Activated CD8-positive, alpha-beta memory T cell treated with anti-CD3 and anti-CD28 coated beads for 36 hours (primary cell): ENCODE measurements around the gene XPO5. TPM values are rescaled to one million over a fixed set of nuclear protein-coding genes. Genes with fewer than 3 reads are reported as not detected.
"Not testable (repeated sequence)": the region's sequence is repeated elsewhere in the genome, so short reads cannot be mapped to it uniquely, and the experiment has no call there.

Experiments
- CTCF ChIA-PET: fragments of 350-600 bp; sonication (Branson Sonifier 250); formaldehyde crosslinking; loops from one replicate; lab custom pipeline; 2021; ENCODE audit warnings: antibody characterized with exemption; lab: Charles Lee
- POLR2A ChIA-PET: fragments of 350-600 bp; sonication (Branson Sonifier 250); formaldehyde crosslinking; loops from one replicate; lab custom pipeline; 2021; ENCODE audit warnings: antibody characterized with exemption; lab: Charles Lee
- total RNA-seq, 2 experiments: library from RNA; stranded (reverse); gene quantifications; one replicate each; pipeline ENCODE4 v1.2.3, GENCODE V29; 2021

The XPO5 gene
- total RNA-seq, 2 experiments from 2014 or later, result 122 to 126 TPM

- CTCF ChIA-PET, result interaction anchor here (0.6 kb wide), 1 partner anchor 84 kb away, joined by 3 read pairs; the partner anchor contains the start of gene YIPF3
Observed at GRCh38 chr6:43600595-43600994, 24.8 kb upstream of the XPO5 start.

GRCh38 chr6:43593938-43594337 lies 18.1 kb upstream of the XPO5 start:
- ChIA-PET CTCF (no interaction called here), POLR2A (no interaction called here)

More at GRCh38 chr6:43600595-43600994, 24.8 kb upstream of the XPO5 start:
- POLR2A ChIA-PET, result no interaction called here

- POLR2A ChIA-PET, result interaction anchor here (0.7 kb wide), 1 partner anchor 657 kb away, joined by 3 read pairs; the partner anchor contains the start of gene HSP90AB1
- CTCF ChIA-PET, result not testable (repeated sequence)
Observed at GRCh38 chr6:43589564-43589963, 13.7 kb upstream of the XPO5 start.

GRCh38 chr6:43588194-43588593 lies 12.4 kb upstream of the XPO5 start:
- CTCF ChIA-PET, result no interaction called here
- POLR2A ChIA-PET, result no interaction called here

GRCh38 chr6:43584892-43585570 lies 9.2 kb upstream of the XPO5 start:
- POLR2A ChIA-PET, result interaction anchor here (1.1 kb wide), 1 partner anchor 31 kb away, joined by 6 read pairs; no protein-coding TSS in a partner anchor
- CTCF ChIA-PET, result interaction anchor here (1.5 kb wide), 1 partner anchor 30 kb away, joined by 3 read pairs; no protein-coding TSS in a partner anchor

GRCh38 chr6:43582911-43583310 lies 7.1 kb upstream of the XPO5 start:
- ChIA-PET POLR2A (interaction anchor here (0.6 kb wide), 1 partner anchor 45 kb away, joined by 3 read pairs; no protein-coding TSS in a partner anchor), CTCF (no interaction called here)

GRCh38 chr6:43579171-43579570 lies 3.3 kb upstream of the XPO5 start:
- POLR2A ChIA-PET, result no interaction called here
- CTCF ChIA-PET, result no interaction called here

- CTCF ChIA-PET, result no interaction called here
- POLR2A ChIA-PET, result no interaction called here
Observed at GRCh38 chr6:43578748-43579147, 2.9 kb upstream of the XPO5 start.

GRCh38 chr6:43575105-43575771 lies 600 bp downstream of the XPO5 start:
- POLR2A ChIA-PET, result interaction anchor here (0.8 to 1.7 kb wide), 2 partner anchors 54 to 649 kb away, joined by 3 to 8 read pairs; partner anchors contain the start of gene GTPBP2
- CTCF ChIA-PET, result interaction anchor here (1.1 to 1.6 kb wide), 2 partner anchors 36 to 55 kb away, joined by 3 read pairs; no protein-coding TSS in a partner anchor

- POLR2A ChIA-PET, result no interaction called here
Observed at GRCh38 chr6:43572015-43572414, 3.8 kb downstream of the XPO5 start.

GRCh38 chr6:43570876-43571441 lies 4.9 kb downstream of the XPO5 start:
- CTCF ChIA-PET, result no interaction called here
- POLR2A ChIA-PET, result interaction anchor here (0.6 kb wide), 1 partner anchor 41 kb away, joined by 3 read pairs; no protein-coding TSS in a partner anchor

More at GRCh38 chr6:43572015-43572414, 3.8 kb downstream of the XPO5 start:
- CTCF ChIA-PET, result no interaction called here

- POLR2A ChIA-PET, result no interaction called here
- CTCF ChIA-PET, result no interaction called here
Observed at GRCh38 chr6:43559328-43559727, 16.5 kb downstream of the XPO5 start.

GRCh38 chr6:43557620-43558019 lies 18.2 kb downstream of the XPO5 start:
- POLR2A ChIA-PET, result interaction anchor here (0.6 kb wide), 1 partner anchor 206 kb away, joined by 4 read pairs; no protein-coding TSS in a partner anchor
- CTCF ChIA-PET, result not testable (repeated sequence)

- ChIA-PET CTCF (no interaction called here), POLR2A (no interaction called here)
Observed at GRCh38 chr6:43547222-43547621, 28.6 kb downstream of the XPO5 start.

- CTCF ChIA-PET, result no interaction called here
- POLR2A ChIA-PET, result no interaction called here
Observed at GRCh38 chr6:43544461-43544860, 31.4 kb downstream of the XPO5 start.

- ChIA-PET CTCF (no interaction called here), POLR2A (interaction anchor here (0.6 kb wide), 2 partner anchors 36 to 1347 kb away, joined by 4 to 6 read pairs; partner anchors contain the start of gene GUCA1B)
Observed at GRCh38 chr6:43541774-43542471, 33.9 kb downstream of the XPO5 start.

GRCh38 chr6:43540507-43540906 lies 35.3 kb downstream of the XPO5 start:
- ChIA-PET CTCF (interaction anchor here (0.6 kb wide), 1 partner anchor 11 kb away, joined by 3 read pairs; no protein-coding TSS in a partner anchor), POLR2A (no interaction called here)

- POLR2A ChIA-PET, CTCF ChIA-PET: not testable (repeated sequence)
Observed at GRCh38 chr6:43539409-43539808, 36.4 kb downstream of the XPO5 start.

- CTCF ChIA-PET, POLR2A ChIA-PET: not testable (repeated sequence)
Observed at GRCh38 chr6:43538986-43539385, 36.9 kb downstream of the XPO5 start.
